IPS-20b (cell line): Measurements from ENCODE around the gene IL1RL2.

Source experiments
- H3K27ac ChIP-seq: one replicate; pipeline ENCODE4 v1.5.1; 2013; ENCODE audit warnings: low read length
- H3K27me3 ChIP-seq: 2 replicates; pipeline ENCODE4 v1.6.1; 2013; ENCODE audit warnings: mild to moderate bottlenecking, low read length, inconsistent platforms; ENCODE audit not compliant: insufficient read depth
- H3K36me3 ChIP-seq: 2 replicates; pipeline ENCODE4 v1.6.1; 2013; ENCODE audit warnings: low read depth, mild to moderate bottlenecking, inconsistent platforms, low read length, moderate library complexity; ENCODE audit not compliant: insufficient read depth
- H3K4me1 ChIP-seq: 2 replicates; pipeline ENCODE4 v1.6.1; 2013; ENCODE audit warnings: mild to moderate bottlenecking, control low read depth, inconsistent platforms, low read length, moderate library complexity; ENCODE audit not compliant: insufficient read depth
- H3K4me3 ChIP-seq: 2 replicates; pipeline ENCODE4 v1.5.1; 2013; ENCODE audit warnings: mild to moderate bottlenecking, low read length, inconsistent platforms
- H3K9ac ChIP-seq: 2 replicates; pipeline ENCODE4 v1.6.1; 2013; ENCODE audit warnings: low read depth, mild to moderate bottlenecking, inconsistent platforms, low read length, moderate library complexity
- H3K9me3 ChIP-seq: 2 replicates; pipeline ENCODE4 v1.6.1; 2013; ENCODE audit warnings: mild to moderate bottlenecking, low read depth, low read length, inconsistent platforms; ENCODE audit not compliant: insufficient read depth

Gene IL1RL2

GRCh38 chr2:102262216-102263129, 75.7 kb downstream of the IL1RL2 start:
- Histone ChIP-seq H3K36me3 (no peaks in the 10 kb centered on the region), H3K9me3 (no peaks in the 10 kb centered on the region), H3K27me3 (no peaks in the 10 kb centered on the region), H3K9ac (no peak overlapping the region), H3K4me1 (no peaks in the 10 kb centered on the region), H3K4me3 (no peak overlapping the region), H3K27ac (no peak overlapping the region)

GRCh38 chr2:102264952-102265351, 78.1 kb downstream of the IL1RL2 start:
- Histone ChIP-seq H3K4me1 (no peaks in the 10 kb centered on the region; the same call in 1 of the 2 replicates), H3K27me3 (no peaks in the 10 kb centered on the region), H3K9me3 (no peaks in the 10 kb centered on the region), H3K27ac (no peak overlapping the region), H3K36me3 (no peaks in the 10 kb centered on the region), H3K9ac (no peak overlapping the region), H3K4me3 (no peak overlapping the region)

GRCh38 chr2:102266204-102266603, 79.4 kb downstream of the IL1RL2 start:
- Histone ChIP-seq H3K27ac (no peak overlapping the region), H3K4me3 (no peak overlapping the region), H3K36me3 (no peaks in the 10 kb centered on the region), H3K4me1 (no peaks in the 10 kb centered on the region; the same call in 1 of the 2 replicates), H3K9ac (no peak overlapping the region), H3K9me3 (no peaks in the 10 kb centered on the region), H3K27me3 (no peaks in the 10 kb centered on the region)

- H3K27ac ChIP-seq, result no peak overlapping the region
- H3K4me1 ChIP-seq, result no peaks in the 10 kb centered on the region; the same call in 1 of the 2 replicates
- H3K9me3 ChIP-seq, result no peaks in the 10 kb centered on the region
- H3K27me3 ChIP-seq, result no peaks in the 10 kb centered on the region
- no peak overlapping the region for H3K9ac ChIP-seq
- no peak overlapping the region for H3K4me3 ChIP-seq
- H3K36me3 ChIP-seq, result no peaks in the 10 kb centered on the region
These were observed 81.0 kb downstream of the IL1RL2 start for GRCh38 chr2:102267774-102268173.

- Histone ChIP-seq H3K9ac (no peak overlapping the region), H3K4me3 (no peak overlapping the region), H3K9me3 (no peaks in the 10 kb centered on the region), H3K36me3 (no peaks in the 10 kb centered on the region), H3K4me1 (no peaks in the 10 kb centered on the region; the same call in 1 of the 2 replicates), H3K27me3 (no peaks in the 10 kb centered on the region), H3K27ac (no peak overlapping the region)
These were observed 81.8 kb downstream of the IL1RL2 start for GRCh38 chr2:102268510-102269199.

GRCh38 chr2:102269200-102269524, 82.3 kb downstream of the IL1RL2 start:
- Histone ChIP-seq H3K4me3 (no peak overlapping the region), H3K27me3 (no peaks in the 10 kb centered on the region), H3K4me1 (no peaks in the 10 kb centered on the region; the same call in 1 of the 2 replicates)

GRCh38 chr2:102271844-102272243, 85.0 kb downstream of the IL1RL2 start:
- Histone ChIP-seq H3K4me1 (no peaks in the 10 kb centered on the region; the same call in 1 of the 2 replicates), H3K9ac (no peak overlapping the region), H3K27me3 (no peaks in the 10 kb centered on the region), H3K27ac (no peak overlapping the region), H3K4me3 (no peak overlapping the region), H3K9me3 (peaks cover 5% of the 10 kb centered on the region; the same call in 1 of the 2 replicates), H3K36me3 (no peaks in the 10 kb centered on the region)

More at GRCh38 chr2:102269200-102269524, 82.3 kb downstream of the IL1RL2 start:
- no peak overlapping the region for H3K27ac ChIP-seq
- H3K36me3 ChIP-seq, result no peaks in the 10 kb centered on the region
- no peaks in the 10 kb centered on the region for H3K9me3 ChIP-seq
- H3K9ac ChIP-seq, result no peak overlapping the region

GRCh38 chr2:102273619-102274211, 86.9 kb downstream of the IL1RL2 start:
- Histone ChIP-seq H3K9ac (no peak overlapping the region), H3K4me3 (no peak overlapping the region), H3K9me3 (peaks cover 5% of the 10 kb centered on the region; the same call in 1 of the 2 replicates), H3K27ac (no peak overlapping the region), H3K27me3 (no peaks in the 10 kb centered on the region), H3K4me1 (no peaks in the 10 kb centered on the region; the same call in 1 of the 2 replicates), H3K36me3 (no peaks in the 10 kb centered on the region)

GRCh38 chr2:102276549-102277201, 89.9 kb downstream of the IL1RL2 start:
- H3K9ac ChIP-seq, result no peak overlapping the region
- H3K4me3 ChIP-seq, result no peak overlapping the region
- H3K36me3 ChIP-seq, result no peaks in the 10 kb centered on the region

GRCh38 chr2:102277202-102277700, 90.4 kb downstream of the IL1RL2 start:
- H3K4me3 ChIP-seq, result no peak overlapping the region
- no peaks in the 10 kb centered on the region for H3K4me1 ChIP-seq
- no peaks in the 10 kb centered on the region for H3K27me3 ChIP-seq
- H3K36me3 ChIP-seq, result no peaks in the 10 kb centered on the region
- peaks cover 5% of the 10 kb centered on the region; the same call in 1 of the 2 replicates for H3K9me3 ChIP-seq
- no peak overlapping the region for H3K27ac ChIP-seq
- no peak overlapping the region for H3K9ac ChIP-seq

More at GRCh38 chr2:102276549-102277201, 89.9 kb downstream of the IL1RL2 start:
- H3K4me1 ChIP-seq, result no peaks in the 10 kb centered on the region
- peaks cover 5% of the 10 kb centered on the region; the same call in 1 of the 2 replicates for H3K9me3 ChIP-seq
- no peaks in the 10 kb centered on the region for H3K27me3 ChIP-seq
- H3K27ac ChIP-seq, result no peak overlapping the region
